ENCODE measurements around the gene KLHL18. TPM values are rescaled to one million over a fixed set of nuclear protein-coding genes. Genes with fewer than 3 reads are reported as not detected.

The KLHL18 gene
- total RNA-seq, 1 donor from 2014 or later: 41.8 TPM

DNA sequence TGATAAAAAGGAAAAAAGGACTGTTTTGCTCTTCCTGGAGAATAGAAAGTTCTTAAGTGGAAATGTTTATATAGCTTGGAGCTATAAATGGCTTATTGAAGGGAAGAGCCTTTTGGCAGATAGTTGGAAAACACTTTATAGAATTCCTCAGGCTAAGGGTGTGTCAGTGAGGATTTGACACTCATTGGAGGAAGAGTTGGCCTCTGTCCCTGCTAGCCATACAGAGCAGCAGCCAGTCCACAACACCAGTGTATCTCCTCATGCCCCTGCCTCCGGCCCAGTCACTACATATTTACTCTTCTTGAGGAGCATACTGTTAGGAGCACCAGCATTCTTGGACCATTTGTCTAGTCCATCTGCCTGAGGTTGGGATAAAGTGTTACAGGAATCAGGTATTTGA, 36.2 kb downstream of the KLHL18 start:
- no peaks in the 10 kb centered on the region for H3K9me3 Mint-ChIP-seq (ENCODE audit: unreplicated experiment)
- TF ChIP-seq, protein P1, sequence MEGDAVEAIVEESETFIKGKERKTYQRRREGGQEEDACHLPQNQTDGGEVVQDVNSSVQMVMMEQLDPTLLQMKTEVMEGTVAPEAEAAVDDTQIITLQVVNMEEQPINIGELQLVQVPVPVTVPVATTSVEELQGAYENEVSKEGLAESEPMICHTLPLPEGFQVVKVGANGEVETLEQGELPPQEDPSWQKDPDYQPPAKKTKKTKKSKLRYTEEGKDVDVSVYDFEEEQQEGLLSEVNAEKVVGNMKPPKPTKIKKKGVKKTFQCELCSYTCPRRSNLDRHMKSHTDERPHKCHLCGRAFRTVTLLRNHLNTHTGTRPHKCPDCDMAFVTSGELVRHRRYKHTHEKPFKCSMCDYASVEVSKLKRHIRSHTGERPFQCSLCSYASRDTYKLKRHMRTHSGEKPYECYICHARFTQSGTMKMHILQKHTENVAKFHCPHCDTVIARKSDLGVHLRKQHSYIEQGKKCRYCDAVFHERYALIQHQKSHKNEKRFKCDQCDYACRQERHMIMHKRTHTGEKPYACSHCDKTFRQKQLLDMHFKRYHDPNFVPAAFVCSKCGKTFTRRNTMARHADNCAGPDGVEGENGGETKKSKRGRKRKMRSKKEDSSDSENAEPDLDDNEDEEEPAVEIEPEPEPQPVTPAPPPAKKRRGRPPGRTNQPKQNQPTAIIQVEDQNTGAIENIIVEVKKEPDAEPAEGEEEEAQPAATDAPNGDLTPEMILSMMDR (IDR thresholded peaks at IDR 0.05; ENCODE audit: unreplicated experiment): no peak
- no peaks in the 10 kb centered on the region for H3K27me3 Mint-ChIP-seq (ENCODE audit: unreplicated experiment)
- peaks cover 29% of the 10 kb centered on the region for H3K4me1 Mint-ChIP-seq (ENCODE audit: unreplicated experiment)
- H3K4me3 Mint-ChIP-seq (ENCODE audit: unreplicated experiment): no peak overlapping the region
- peaks cover 20% of the 10 kb centered on the region for H3K36me3 Mint-ChIP-seq (ENCODE audit: low read depth, unreplicated experiment)
- H3K27ac Mint-ChIP-seq (ENCODE audit: unreplicated experiment): no peak overlapping the region
- no peak for DNase-seq (ENCODE audit: low spot score)

DNA sequence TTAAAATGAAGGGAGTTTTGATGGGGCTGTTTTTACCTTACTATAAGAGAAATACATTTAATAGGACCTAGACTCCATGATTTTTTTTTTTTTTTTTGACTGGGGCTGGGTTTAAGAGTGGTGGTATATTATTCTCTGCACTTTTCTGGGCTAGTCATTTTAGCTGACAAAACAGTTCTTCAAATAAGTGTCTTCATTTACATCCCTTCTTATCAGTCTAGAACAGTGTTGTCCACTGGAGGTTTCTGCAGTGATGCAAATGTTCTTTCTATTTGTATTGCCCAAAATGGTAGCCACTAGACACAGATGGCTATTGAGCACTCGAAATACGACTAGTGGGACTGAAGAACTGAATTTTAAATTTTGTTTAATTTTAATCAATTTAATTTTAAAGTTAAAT, 37.2 kb downstream of the KLHL18 start:
- TF ChIP-seq, protein P1 (IDR thresholded peaks at IDR 0.05; ENCODE audit: unreplicated experiment): no peak
- H3K27me3 Mint-ChIP-seq (ENCODE audit: unreplicated experiment): no peaks in the 10 kb centered on the region
- no peak for DNase-seq (ENCODE audit: low spot score)
- no peak overlapping the region for H3K4me3 Mint-ChIP-seq (ENCODE audit: unreplicated experiment)
- peaks cover 22% of the 10 kb centered on the region for H3K4me1 Mint-ChIP-seq (ENCODE audit: unreplicated experiment)
- H3K9me3 Mint-ChIP-seq (ENCODE audit: unreplicated experiment): no peaks in the 10 kb centered on the region
- H3K27ac Mint-ChIP-seq (ENCODE audit: unreplicated experiment): no peak overlapping the region
- peaks cover 20% of the 10 kb centered on the region for H3K36me3 Mint-ChIP-seq (ENCODE audit: low read depth, unreplicated experiment)

DNA sequence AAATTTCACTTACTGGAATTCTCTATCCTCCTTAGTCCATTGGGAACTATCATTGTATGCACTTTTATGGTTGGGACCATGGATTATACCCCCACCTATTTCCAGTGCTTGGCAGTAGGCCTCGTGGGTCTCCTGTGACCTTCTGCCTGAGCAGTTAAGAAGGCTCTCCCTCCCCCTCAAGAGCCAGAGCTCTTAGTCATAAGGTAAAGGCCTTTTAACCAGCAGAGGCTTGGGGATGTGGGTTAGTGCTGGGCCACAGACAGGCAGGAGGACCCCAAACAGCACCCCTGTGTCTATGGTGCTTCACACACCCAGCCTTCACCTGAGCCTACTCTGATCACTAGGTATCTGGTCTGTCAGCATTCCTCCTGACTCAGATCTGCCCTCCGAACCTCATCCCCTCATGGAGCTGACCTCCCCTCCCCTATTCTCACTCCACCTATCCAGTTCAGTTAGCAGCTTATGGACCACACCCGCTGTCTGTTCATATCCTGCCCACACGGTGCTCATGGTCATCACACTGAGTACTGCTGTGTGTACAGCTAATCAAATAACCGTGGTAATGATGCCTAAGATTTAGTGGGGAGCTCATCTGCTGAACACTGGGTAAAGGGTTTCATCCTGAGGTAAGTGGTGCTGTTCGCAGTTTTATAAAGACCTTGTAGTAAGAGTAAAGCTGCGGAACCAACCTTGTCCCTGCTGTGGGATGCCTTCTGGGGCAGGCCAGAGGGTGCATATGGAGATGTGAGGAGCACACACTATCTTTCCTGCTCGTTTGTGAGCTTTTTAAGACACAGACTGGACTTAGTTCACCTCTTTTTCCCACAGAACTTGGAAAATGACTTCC, 40.9 kb downstream of the KLHL18 start:
- H3K4me3 Mint-ChIP-seq (ENCODE audit: unreplicated experiment): peak overlapping the region; percentile 51
- TF ChIP-seq, protein P1 (IDR thresholded peaks at IDR 0.05; ENCODE audit: unreplicated experiment): no peak
- DNase-seq (ENCODE audit: low spot score): no peak
- H3K4me1 Mint-ChIP-seq (ENCODE audit: unreplicated experiment): peaks cover 7% of the 10 kb centered on the region
- H3K27ac Mint-ChIP-seq (ENCODE audit: unreplicated experiment): no peak overlapping the region
- H3K9me3 Mint-ChIP-seq (ENCODE audit: unreplicated experiment): no peaks in the 10 kb centered on the region
- H3K27me3 Mint-ChIP-seq (ENCODE audit: unreplicated experiment): peaks cover 2% of the 10 kb centered on the region
- H3K36me3 Mint-ChIP-seq (ENCODE audit: low read depth, unreplicated experiment): peaks cover 23% of the 10 kb centered on the region

DNA sequence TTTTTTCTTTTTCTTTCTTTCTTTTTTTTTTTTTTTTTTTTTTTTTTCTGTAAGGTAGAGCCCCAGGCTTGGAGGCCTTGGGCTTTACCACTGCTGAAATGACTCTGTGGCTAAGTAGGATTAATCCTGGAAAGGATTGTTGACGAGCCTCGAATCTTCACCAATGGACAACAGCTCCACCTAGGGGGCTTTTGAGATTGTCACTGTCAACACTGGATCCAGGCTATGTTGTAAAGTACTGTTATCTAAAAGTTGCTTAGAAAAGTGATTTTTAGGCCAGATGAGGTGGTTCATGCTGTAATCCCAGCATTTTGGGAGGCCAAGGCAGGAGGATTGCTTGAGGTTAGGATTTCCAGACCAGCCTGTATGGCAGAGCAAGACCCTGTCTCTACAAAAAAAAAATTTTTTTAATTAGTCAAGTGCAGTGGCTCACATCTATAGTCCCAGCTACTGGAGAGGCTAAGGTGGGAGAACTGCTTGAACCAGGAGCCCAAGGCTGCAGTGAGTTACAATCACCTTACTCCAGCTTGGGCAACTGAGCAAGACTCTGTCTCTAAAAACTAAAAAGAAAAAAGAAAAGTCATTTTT, 41.6 kb downstream of the KLHL18 start:
- H3K27me3 Mint-ChIP-seq (ENCODE audit: unreplicated experiment): peaks cover 2% of the 10 kb centered on the region
- peaks cover 7% of the 10 kb centered on the region for H3K4me1 Mint-ChIP-seq (ENCODE audit: unreplicated experiment)
- H3K9me3 Mint-ChIP-seq (ENCODE audit: unreplicated experiment): no peaks in the 10 kb centered on the region
- no peak overlapping the region for H3K4me3 Mint-ChIP-seq (ENCODE audit: unreplicated experiment)
- H3K27ac Mint-ChIP-seq (ENCODE audit: unreplicated experiment): no peak overlapping the region
- peaks cover 19% of the 10 kb centered on the region for H3K36me3 Mint-ChIP-seq (ENCODE audit: low read depth, unreplicated experiment)
- TF ChIP-seq, protein P1 (IDR thresholded peaks at IDR 0.05; ENCODE audit: unreplicated experiment): peak; percentile 69
- DNase-seq (ENCODE audit: low spot score): peak; percentile 72

DNA sequence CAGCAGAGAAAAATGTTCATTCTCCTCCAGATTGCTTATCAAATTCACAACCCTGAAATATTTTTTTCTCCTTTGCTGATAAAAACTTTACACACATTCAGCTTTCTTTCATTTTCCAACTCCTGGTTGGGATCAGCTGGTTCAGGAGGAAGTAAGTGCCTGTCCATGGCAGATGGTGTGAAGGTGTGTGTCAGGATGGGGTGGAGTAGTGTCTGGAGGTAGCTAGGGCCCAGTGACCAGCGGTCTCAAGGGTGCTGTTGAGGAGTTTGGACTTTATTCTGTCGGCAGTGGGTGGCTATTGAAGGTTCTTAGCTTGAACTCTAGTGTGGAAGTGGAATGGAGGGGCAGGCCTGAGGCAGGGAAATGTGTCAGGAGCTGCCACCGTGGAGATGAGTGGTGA, 51.2 kb downstream of the KLHL18 start:
- DNase-seq (ENCODE audit: low spot score): no peak
- no peak overlapping the region for H3K4me3 Mint-ChIP-seq (ENCODE audit: unreplicated experiment)
- H3K4me1 Mint-ChIP-seq (ENCODE audit: unreplicated experiment): peaks cover 18% of the 10 kb centered on the region
- TF ChIP-seq, protein P1 (IDR thresholded peaks at IDR 0.05; ENCODE audit: unreplicated experiment): no peak
- peaks cover 3% of the 10 kb centered on the region for H3K27me3 Mint-ChIP-seq (ENCODE audit: unreplicated experiment)
- no peak overlapping the region for H3K27ac Mint-ChIP-seq (ENCODE audit: unreplicated experiment)
- H3K36me3 Mint-ChIP-seq (ENCODE audit: low read depth, unreplicated experiment): peaks cover 62% of the 10 kb centered on the region
- no peaks in the 10 kb centered on the region for H3K9me3 Mint-ChIP-seq (ENCODE audit: unreplicated experiment)
